ENCODE measurements around the gene OR8K3. TPM values are rescaled to one million over a fixed set of nuclear protein-coding genes. Genes with fewer than 3 reads are reported as not detected.

The OR8K3 gene
- total and polyA plus RNA-seq, 10 of the 15 experiments (the other 5 are each of a cell fraction or from before 2014, with no cell fraction given) = not detected

DNA sequence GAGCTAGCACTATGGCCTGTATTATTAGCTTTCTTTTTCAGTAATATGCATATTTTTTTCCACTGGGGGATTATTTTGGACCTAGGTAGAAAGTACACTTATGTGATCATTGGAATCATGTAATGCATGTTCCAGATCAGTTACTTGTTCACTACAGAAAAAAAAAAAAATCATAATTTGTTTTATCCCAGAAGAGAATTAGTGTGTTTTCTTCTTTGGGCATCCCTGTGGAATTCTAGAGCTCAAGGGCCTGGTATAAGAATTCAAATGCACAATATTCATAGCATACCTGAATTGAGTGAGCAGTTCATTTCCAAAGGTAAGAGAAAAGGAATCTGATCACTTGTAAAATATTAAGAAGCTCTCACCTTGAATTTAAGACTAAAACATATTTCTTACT, 41.1 kb upstream of the OR8K3 start, which contains the start of gene OR5T1 (continued):
- TF ChIP-seq, protein P1, sequence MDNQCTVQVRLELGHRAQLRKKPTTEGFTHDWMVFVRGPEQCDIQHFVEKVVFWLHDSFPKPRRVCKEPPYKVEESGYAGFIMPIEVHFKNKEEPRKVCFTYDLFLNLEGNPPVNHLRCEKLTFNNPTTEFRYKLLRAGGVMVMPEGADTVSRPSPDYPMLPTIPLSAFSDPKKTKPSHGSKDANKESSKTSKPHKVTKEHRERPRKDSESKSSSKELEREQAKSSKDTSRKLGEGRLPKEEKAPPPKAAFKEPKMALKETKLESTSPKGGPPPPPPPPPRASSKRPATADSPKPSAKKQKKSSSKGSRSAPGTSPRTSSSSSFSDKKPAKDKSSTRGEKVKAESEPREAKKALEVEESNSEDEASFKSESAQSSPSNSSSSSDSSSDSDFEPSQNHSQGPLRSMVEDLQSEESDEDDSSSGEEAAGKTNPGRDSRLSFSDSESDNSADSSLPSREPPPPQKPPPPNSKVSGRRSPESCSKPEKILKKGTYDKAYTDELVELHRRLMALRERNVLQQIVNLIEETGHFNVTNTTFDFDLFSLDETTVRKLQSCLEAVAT (IDR thresholded peaks at IDR 0.05) = no peak
- no peak for TF ChIP-seq CEBPZ (IDR thresholded peaks at IDR 0.05; ENCODE audit: low read depth, low read length)
- no peak for TF ChIP-seq CBFB (IDR thresholded peaks at IDR 0.05; ENCODE audit: low read depth)

GRCh38 chr11:56292154-56292553, 22.8 kb upstream of the OR8K3 start, which contains the start of gene OR8H1:
Gene OR8H1, minus strand, starts transcription at chr11:56292254. Its CDS starts 1,192 bp downstream, at chr11:56291062.
- Histone ChIP-seq H3K4me3 (no peak within 1 kb of the TSS), H2AFZ (ENCODE audit: control insufficient read depth, low read depth, low read length) (no peak within 1 kb of the TSS), H3K9me3 (replicated peaks; ENCODE audit: control insufficient read depth, insufficient read depth, low read length) (no peaks in the 10 kb centered on the region), H3K79me2 (ENCODE audit: control insufficient read depth, insufficient read depth, low read length) (no peaks in the 10 kb centered on the region), H3K27ac (ENCODE audit: control insufficient read depth, insufficient read depth) (no peak within 1 kb of the TSS), H3K36me3 (ENCODE audit: control insufficient read depth in 2 of 2, insufficient read depth in 2 of 2, low read length in 1 of 2) (no peaks in the 10 kb centered on the region), H3K4me1 (ENCODE audit: control insufficient read depth, insufficient read depth, low read length) (no peaks in the 10 kb centered on the region), H3K27me3 (replicated peaks in 1 of 2; ENCODE audit: control insufficient read depth in 2 of 2, insufficient read depth in 2 of 2, low read length in 1 of 2) (no peaks in the 10 kb centered on the region), H3K4me2 (ENCODE audit: control insufficient read depth, insufficient read depth) (no peak within 1 kb of the TSS), H3K9ac (ENCODE audit: control insufficient read depth, insufficient read depth, low read length) (no peak within 1 kb of the TSS), H4K20me1 (ENCODE audit: control insufficient read depth, insufficient read depth) (no peaks in the 10 kb centered on the region)
- ChIA-PET RAD21 (ENCODE audit: unreplicated experiment) (no interaction called here), POLR2A (no interaction called here), CTCF (no interaction called here), SMC1A (ENCODE audit: uncharacterized antibody, unreplicated experiment) (no interaction called here)
- no peak for DNase-seq (ENCODE audit: low read depth, low spot score)
- intact Hi-C loops (cut with micrococcal nuclease; ENCODE audit: unreplicated experiment) = no loop called here
- in situ Hi-C loops (cut with MboI) = no loop called here
- ATAC-seq = no peak
- FAIRE-seq = no peak
- 13% methylated on average over 2 of the region's 2 CpGs for WGBS (ENCODE audit: insufficient coverage, insufficient replicate concordance, low lambda C conversion rate, missing lambda C conversion rate)
- BruUV-seq (replicated peaks) = no TSS peak
- TF ChIP-seq RAD21 (IDR thresholded peaks at IDR 0.05; ENCODE audit: insufficient read depth, low read depth, low read length) (no peak), HDGF (IDR thresholded peaks at IDR 0.05) (no peak), HDAC2 (IDR thresholded peaks at IDR 0.05) (no peak), ZNF207 (IDR thresholded peaks at IDR 0.05; ENCODE audit: borderline replicate concordance) (no peak), KDM1A (IDR thresholded peaks at IDR 0.05; ENCODE audit: borderline replicate concordance) (no peak), NRF1 (conservative IDR thresholded peaks at IDR 0.05; ENCODE audit: low read depth, low read length) (no peak), BHLHE40 (IDR thresholded peaks at IDR 0.05; ENCODE audit: borderline replicate concordance in 1 of 2, low read depth in 2 of 2, low read length in 1 of 2) (no peak), MTA3 (IDR thresholded peaks at IDR 0.05; ENCODE audit: borderline replicate concordance, low read length) (no peak), SUPT20H (IDR thresholded peaks at IDR 0.05; ENCODE audit: borderline replicate concordance, control insufficient read depth, low read depth, low read length) (no peak), MEF2A (IDR thresholded peaks at IDR 0.05; ENCODE audit: insufficient read depth, low read depth, low read length) (no peak), SIN3A (IDR thresholded peaks at IDR 0.05; ENCODE audit: low read depth, low read length) (no peak)
- TF ChIP-seq, protein P2, sequence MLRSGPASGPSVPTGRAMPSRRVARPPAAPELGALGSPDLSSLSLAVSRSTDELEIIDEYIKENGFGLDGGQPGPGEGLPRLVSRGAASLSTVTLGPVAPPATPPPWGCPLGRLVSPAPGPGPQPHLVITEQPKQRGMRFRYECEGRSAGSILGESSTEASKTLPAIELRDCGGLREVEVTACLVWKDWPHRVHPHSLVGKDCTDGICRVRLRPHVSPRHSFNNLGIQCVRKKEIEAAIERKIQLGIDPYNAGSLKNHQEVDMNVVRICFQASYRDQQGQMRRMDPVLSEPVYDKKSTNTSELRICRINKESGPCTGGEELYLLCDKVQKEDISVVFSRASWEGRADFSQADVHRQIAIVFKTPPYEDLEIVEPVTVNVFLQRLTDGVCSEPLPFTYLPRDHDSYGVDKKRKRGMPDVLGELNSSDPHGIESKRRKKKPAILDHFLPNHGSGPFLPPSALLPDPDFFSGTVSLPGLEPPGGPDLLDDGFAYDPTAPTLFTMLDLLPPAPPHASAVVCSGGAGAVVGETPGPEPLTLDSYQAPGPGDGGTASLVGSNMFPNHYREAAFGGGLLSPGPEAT (IDR thresholded peaks at IDR 0.05; ENCODE audit: low read depth) = no peak
- TF ChIP-seq, protein P3, sequence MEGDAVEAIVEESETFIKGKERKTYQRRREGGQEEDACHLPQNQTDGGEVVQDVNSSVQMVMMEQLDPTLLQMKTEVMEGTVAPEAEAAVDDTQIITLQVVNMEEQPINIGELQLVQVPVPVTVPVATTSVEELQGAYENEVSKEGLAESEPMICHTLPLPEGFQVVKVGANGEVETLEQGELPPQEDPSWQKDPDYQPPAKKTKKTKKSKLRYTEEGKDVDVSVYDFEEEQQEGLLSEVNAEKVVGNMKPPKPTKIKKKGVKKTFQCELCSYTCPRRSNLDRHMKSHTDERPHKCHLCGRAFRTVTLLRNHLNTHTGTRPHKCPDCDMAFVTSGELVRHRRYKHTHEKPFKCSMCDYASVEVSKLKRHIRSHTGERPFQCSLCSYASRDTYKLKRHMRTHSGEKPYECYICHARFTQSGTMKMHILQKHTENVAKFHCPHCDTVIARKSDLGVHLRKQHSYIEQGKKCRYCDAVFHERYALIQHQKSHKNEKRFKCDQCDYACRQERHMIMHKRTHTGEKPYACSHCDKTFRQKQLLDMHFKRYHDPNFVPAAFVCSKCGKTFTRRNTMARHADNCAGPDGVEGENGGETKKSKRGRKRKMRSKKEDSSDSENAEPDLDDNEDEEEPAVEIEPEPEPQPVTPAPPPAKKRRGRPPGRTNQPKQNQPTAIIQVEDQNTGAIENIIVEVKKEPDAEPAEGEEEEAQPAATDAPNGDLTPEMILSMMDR (IDR thresholded peaks at IDR 0.05 in 2 of 3, conservative IDR thresholded peaks at IDR 0.05 in 1 of 3; ENCODE audit: control insufficient read depth in 2 of 3, extremely low read depth in 1 of 3, insufficient read depth in 1 of 3, low read depth in 3 of 3, low read length in 3 of 3) = no peak

Data from GM12878 (cell line).